GM19043 (cell line): ENCODE data around the gene NRARP.

Experiments used
- ATAC-seq: cut with Tn5 transposase; IDR thresholded peaks from one replicate; pipeline ENCODE4 v1.9.1; 2021; ENCODE audit warnings: low read depth; ENCODE audit not compliant: unreplicated experiment

The NRARP gene

DNA sequence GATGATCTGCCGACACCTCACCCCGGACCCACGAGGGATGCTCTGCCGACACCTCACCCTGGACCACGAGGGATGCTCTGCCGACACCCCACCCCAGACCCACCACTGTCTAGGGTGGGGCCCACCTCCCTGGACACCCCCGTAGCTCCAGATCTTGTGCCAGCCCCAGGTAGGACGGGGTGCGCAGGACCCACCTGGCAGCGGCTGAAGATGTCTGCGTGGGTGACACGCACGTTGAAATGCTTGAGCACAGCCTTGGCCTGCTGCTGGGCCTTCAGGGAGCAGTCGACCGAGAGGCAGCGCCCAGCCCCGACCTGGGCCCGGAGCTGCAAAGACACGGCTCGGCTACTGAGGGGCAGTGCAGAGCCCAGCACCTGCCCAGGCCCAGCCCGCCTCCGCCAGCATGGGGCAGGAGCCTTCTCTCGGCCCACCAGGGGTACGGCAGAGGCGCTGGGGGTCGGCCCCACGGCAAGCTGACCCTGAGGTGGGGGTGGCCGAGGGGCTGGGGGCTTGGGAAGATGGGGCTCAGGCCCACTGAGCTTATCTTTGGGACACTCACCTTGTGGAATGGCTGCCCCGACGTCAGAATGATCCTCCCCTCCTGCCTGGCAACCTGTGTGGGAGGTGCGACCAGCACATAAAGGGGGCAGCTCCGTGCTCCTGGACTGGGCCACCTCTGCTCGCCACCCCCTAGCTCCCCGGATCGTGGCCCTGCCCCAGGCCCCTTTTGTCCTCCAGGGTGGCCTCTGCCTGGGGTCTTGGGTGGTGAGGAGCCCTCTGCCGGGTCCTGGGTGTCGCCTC is 21.7 kb upstream of the NRARP start:
- ATAC-seq, result no peak

- no peak for ATAC-seq
Observed at GRCh38 chr9:137321726-137322361, 19.8 kb upstream of the NRARP start.

- ATAC-seq, result no peak
Observed at GRCh38 chr9:137320555-137321384, 18.7 kb upstream of the NRARP start.

DNA sequence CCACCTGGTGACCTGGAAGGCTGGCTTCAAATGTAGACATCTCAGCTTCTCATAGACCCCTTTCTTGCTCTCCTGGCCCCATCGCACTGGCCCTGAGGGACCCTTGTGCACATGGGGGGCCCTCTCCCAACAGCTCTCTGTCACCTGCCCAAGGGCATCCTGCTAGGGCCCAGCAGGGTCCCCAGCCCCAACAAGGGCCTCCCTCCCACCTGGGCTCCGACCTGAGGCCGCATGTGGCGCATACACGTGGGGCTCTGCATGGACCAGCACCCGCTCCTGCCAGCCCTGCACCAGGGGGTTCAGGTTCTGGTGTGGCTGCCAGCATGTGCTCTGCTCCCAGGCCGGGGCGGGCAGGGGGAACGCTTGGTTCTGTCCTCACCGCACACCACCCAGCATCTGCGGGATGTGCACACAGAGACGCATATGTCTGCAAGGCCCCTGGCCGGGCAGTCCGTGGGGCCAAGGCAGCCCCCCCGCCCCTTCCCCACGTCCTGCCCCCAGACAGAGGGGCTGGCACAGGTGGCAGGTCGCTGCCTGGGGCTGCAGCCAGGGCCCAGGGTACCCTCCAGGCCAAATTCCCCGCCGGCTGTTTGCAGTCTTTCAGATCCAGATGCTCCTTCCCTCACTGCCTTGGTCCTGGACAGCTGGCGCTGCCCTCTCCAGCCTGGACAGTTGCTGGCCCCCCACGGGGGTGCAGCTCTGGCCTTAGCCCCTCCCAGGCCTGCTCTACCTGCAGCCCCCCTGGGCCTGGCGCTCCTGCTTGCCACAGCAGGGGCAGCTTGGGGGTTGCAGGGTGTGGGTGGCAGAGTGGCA is 17.9 kb upstream of the NRARP start:
- ATAC-seq, result no peak

- no peak for ATAC-seq
Observed at GRCh38 chr9:137319011-137319738, 17.1 kb upstream of the NRARP start.

- no peak for ATAC-seq
Observed at GRCh38 chr9:137318602-137319001, 16.5 kb upstream of the NRARP start.

DNA sequence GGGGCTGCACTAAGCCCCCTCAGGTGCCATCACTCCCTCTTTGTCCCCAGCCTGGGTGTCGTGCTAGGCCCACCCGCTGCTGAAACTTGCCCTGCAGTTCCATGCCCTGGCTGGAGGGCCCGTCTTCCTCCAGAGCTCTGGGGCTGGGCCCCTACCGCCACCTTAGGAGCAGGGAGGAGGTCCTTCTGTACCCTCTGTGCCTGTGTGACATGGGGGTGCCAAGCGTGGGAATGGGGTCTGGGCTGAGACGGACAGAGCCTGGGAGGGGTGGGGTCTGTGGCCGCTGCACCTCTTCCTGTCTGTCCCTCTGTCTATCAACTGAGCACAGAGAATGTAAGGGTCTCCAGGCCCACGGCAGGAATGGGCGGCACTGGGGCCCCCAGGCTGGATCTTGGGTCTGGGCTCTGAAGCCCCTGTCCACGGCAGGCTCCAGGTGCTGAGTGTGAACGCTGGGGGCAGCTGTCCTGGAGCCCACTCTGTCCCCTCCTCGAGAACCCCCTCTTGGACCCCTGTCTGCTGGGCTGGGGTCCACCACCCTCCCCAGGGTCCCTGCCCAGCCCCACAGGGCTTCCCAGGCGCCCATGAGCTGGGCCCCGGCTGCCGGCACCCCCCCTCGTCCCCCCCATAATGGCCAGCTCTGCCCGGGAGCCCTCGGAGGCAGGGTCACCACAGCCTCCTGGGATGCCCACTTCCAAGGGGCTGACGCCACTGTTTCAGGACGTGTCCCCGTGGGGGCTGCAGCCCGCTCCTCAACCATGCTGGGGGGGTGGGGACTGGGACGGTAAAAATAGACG is 15.8 kb upstream of the NRARP start:
- ATAC-seq, result no peak

- ATAC-seq, result no peak
Observed at GRCh38 chr9:137317021-137317717, 15.1 kb upstream of the NRARP start.

DNA sequence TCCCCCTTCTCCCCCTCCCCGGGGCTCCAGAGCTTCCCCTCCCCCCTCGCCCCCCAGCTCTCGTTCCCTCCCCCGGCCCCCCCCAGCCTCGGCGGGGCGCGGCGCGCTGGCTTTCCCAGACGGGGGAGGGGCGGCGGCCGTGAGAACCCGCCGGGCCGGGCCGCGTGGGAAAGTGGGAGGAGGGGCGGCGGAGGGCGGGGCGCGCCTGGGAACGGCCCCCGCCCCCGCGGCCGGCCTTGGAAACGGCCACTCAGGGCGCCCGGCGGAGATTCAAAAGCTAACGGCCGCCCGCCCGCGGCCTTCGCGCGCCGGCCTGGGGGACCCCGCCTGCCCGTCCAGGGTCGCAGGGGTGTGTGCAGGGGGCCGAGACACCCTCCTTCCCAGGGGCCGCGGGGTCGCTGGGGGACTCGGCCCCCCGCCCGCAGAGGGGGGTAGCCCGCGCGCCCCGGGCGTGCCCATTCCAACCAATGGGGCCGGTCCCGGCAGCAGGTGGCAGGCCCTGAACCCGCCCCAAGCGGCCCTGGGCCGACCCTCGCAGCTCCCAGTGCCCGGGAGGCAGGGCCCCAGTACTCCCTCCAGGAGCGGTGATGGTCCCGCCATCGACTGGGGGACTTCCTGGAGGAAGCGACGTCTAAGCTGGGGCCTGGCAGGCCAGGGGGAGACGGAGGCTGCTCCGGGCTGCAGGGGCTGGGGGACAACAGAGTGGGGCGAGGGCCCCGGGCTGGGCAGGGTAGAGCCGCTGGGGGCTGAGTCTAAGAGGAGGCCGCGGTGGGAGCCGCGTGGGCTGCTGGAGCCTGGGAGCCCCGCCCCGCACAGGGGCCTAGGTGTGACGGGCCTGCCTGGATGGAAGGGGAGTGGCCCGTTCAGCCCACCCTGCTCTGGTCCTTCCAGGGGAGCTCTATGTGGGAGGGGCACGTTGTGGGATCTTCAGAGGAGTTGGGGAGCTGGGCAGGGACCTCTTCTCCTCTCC is 14.2 kb upstream of the NRARP start:
- no peak for ATAC-seq

- no peak for ATAC-seq
Observed at GRCh38 chr9:137315581-137316011, 13.5 kb upstream of the NRARP start.

GRCh38 chr9:137314561-137315560 is 12.8 kb upstream of the NRARP start:
- no peak for ATAC-seq

DNA sequence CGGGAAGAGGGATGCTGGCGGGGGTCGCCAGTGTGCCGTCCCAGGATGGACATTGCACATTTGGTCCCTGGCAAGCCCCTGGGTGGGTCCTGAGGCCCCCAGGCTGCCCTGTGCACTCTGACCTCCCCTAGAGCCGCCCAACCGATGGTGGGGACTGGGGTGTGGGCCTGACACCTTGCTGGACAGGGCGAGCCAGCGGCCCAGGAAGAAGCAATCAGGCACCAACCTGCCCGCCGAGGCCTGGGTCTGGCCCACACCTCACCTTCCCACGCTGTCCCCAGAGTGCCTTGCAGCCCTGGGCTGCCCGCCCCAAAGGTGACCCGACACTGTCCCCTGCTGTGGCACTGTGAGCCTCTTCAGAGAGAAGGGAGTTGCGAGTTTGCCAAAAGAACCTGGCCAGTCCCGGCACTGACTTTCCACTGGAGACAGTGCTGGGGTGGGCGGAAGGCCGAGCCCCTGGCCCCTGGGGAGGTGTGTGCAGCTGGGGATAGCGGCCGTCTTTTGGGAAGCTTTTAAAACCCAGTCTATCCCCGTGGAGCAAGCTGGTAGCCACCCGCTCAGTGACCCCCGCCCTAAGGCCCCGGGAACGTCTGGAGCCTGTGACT is 12.0 kb upstream of the NRARP start:
- no peak for ATAC-seq

- no peak for ATAC-seq
Observed at GRCh38 chr9:137313326-137313936, 11.4 kb upstream of the NRARP start.

GRCh38 chr9:137312852-137313325 is 10.8 kb upstream of the NRARP start:
- no peak for ATAC-seq
